HFF-Myc (cell line): ENCODE measurements around the gene LHFPL2.
"Not testable (repeated sequence)": the region's sequence is repeated elsewhere in the genome, so short reads cannot be mapped to it uniquely, and the experiment has no call there.

Experiments
- DNase-seq: peaks from one replicate; pipeline ENCODE4 v3.0.0-alpha.2; 2011; ENCODE audit warnings: low read depth; ENCODE audit errors: extremely low read depth
- H3K4me3 ChIP-seq: replicated peaks from 2 replicates; pipeline ENCODE4 v1.5.1; 2011; ENCODE audit warnings: low read depth, mild to moderate bottlenecking, control low read depth, low read length
- CTCF ChIP-seq: IDR thresholded peaks from 2 replicates; pipeline ENCODE4 v1.5.1; 2012; ENCODE audit warnings: mild to moderate bottlenecking, low read depth, low read length, control low read depth; ENCODE audit errors: missing control alignments

LHFPL2 gene

GRCh38 chr5:78689540-78690252, 41.1 kb upstream of the LHFPL2 start:
- no peak for DNase-seq
- no peak overlapping the region for H3K4me3 ChIP-seq
- no peak for TF ChIP-seq CTCF

- not testable (repeated sequence) for DNase-seq
Observed at GRCh38 chr5:78687514-78687913, 38.9 kb upstream of the LHFPL2 start.

DNA sequence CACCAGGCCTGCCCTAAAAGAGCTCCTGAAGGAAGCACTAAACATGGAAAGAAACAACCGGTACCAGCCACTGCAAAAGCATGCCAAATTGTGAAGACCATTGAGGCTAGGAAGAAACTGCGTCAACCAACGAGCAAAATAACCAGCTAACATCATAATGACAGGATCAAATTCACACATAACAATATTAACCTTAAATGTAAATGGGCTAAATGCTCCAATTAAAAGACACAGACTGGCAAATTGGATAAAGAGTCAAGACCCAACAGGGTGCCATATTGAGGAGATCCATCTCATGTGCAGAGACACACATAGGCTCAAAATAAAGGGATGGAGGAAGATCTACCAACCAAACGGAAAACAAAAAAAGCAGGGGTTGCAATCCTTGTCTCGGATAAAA, 35.3 kb upstream of the LHFPL2 start:
- not testable (repeated sequence) for H3K4me3 ChIP-seq, DNase-seq

More at GRCh38 chr5:78687514-78687913, 38.9 kb upstream of the LHFPL2 start:
- H3K4me3 ChIP-seq, result not testable (repeated sequence)

GRCh38 chr5:78679905-78680304, 31.3 kb upstream of the LHFPL2 start:
- no peak for TF ChIP-seq CTCF
- H3K4me3 ChIP-seq, result no peak overlapping the region
- DNase-seq, result no peak

GRCh38 chr5:78677777-78678668, 29.5 kb upstream of the LHFPL2 start:
- H3K4me3 ChIP-seq, result no peak overlapping the region
- TF ChIP-seq CTCF, result no peak
- peak; percentile 83 for DNase-seq

- H3K4me3 ChIP-seq, result no peak overlapping the region
- DNase-seq, result no peak
- TF ChIP-seq CTCF, result no peak
Observed at GRCh38 chr5:78675956-78676730, 27.6 kb upstream of the LHFPL2 start.

GRCh38 chr5:78673827-78674226, 25.3 kb upstream of the LHFPL2 start:
- DNase-seq, H3K4me3 ChIP-seq: not testable (repeated sequence)

DNA sequence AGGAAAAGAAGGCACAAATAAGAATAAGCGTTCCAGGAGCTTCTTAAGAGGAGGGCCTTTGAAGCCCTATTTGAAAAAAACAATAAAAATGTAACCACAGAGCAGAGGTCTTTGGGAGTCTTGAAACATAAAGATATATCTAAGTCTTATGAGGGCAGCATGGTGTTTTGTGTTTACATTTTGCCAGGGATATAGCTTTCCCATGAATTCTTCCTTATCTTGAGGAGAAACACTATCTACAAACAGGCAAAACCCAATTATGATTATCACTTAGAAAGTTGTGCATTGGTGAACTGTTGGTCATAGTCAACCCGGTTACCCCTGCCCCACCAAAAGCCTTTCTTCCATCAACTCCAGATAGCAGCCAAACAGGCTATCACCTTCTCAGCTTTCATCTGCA, 23.6 kb upstream of the LHFPL2 start:
- no peak for DNase-seq
- no peak for TF ChIP-seq CTCF
- no peak overlapping the region for H3K4me3 ChIP-seq
